Stomach smooth muscle (tissue), 2 donors: ENCODE data around the gene RTN4RL1.

Source experiments
- H3K27ac ChIP-seq: one replicate; pipeline ENCODE4 v1.7.0; 2013; ENCODE audit warnings: mild to moderate bottlenecking, low read length, inconsistent platforms
- H3K27me3 ChIP-seq, 2 donors: one replicate each; pipeline ENCODE4 v1.7.0; 2013; ENCODE audit warnings: low read length in 2 of 2; ENCODE audit not compliant: insufficient read depth in 2 of 2, control insufficient read depth in 1 of 2
- H3K36me3 ChIP-seq, 2 donors: one replicate each; pipeline ENCODE4 v1.7.0; 2013; ENCODE audit warnings: low read length in 2 of 2; ENCODE audit not compliant: control insufficient read depth in 2 of 2, insufficient read depth in 2 of 2
- H3K4me1 ChIP-seq: one replicate; pipeline ENCODE4 v1.7.0; 2013; ENCODE audit warnings: low read length; ENCODE audit not compliant: control insufficient read depth, insufficient read depth
- H3K4me3 ChIP-seq, 2 donors: one replicate each; pipeline ENCODE4 v1.7.0; 2013; ENCODE audit warnings: low read length in 2 of 2
- H3K9ac ChIP-seq, 2 donors: one replicate each; pipeline ENCODE4 v1.7.0; 2013; ENCODE audit warnings: low read length in 2 of 2, mild to moderate bottlenecking in 1 of 2
- H3K9me3 ChIP-seq, 2 donors: one replicate each; pipeline ENCODE4 v1.7.0; 2013; ENCODE audit warnings: low read length in 2 of 2; ENCODE audit not compliant: control insufficient read depth in 2 of 2
- donor health status: healthy.
- donor health status: Pancreatic carcinoma.

The RTN4RL1 gene

GRCh38 chr17:1913702-1914101, 111.4 kb downstream of the RTN4RL1 start:
- peaks cover 34 to 40% of the 10 kb centered on the region in 2 donors for H3K27me3 ChIP-seq
- H3K4me3 ChIP-seq, result no peak overlapping the region
- no peaks in the 10 kb centered on the region for H3K9me3 ChIP-seq
- H3K27ac ChIP-seq, result no peak overlapping the region
- H3K4me1 ChIP-seq, result peaks cover 2% of the 10 kb centered on the region
- H3K9ac ChIP-seq, result no peak overlapping the region
- no peaks in the 10 kb centered on the region for H3K36me3 ChIP-seq

GRCh38 chr17:1912146-1912545, 113.0 kb downstream of the RTN4RL1 start:
- peaks cover 44 to 53% of the 10 kb centered on the region in 2 donors for H3K27me3 ChIP-seq
- no peak overlapping the region for H3K9ac ChIP-seq
- no peaks in the 10 kb centered on the region for H3K9me3 ChIP-seq
- H3K4me3 ChIP-seq, result no peak overlapping the region
- no peaks in the 10 kb centered on the region for H3K36me3 ChIP-seq
- no peak overlapping the region for H3K27ac ChIP-seq
- peaks cover 12% of the 10 kb centered on the region for H3K4me1 ChIP-seq

DNA sequence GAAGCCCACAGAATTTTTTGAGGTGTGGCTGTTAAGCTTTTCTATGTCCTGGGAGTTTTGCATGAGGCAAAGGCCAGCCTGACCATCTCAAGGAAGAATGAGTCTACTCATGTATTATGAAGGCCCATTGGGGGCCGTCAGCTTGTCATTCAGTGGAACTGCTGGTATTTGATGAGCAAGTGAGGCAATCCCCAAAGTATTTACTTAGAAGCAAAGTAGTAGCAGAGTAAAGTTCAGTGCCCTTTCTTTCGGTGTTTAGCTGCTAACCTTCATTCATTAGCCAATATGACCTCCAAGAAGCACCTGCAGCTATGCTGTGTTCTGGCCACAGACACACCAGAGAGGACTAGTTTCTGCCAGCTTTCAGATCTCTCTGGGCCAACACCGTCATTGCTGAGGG, 115.1 kb downstream of the RTN4RL1 start:
- Histone ChIP-seq H3K27ac (no peak overlapping the region), H3K36me3 (no peaks in the 10 kb centered on the region), H3K4me1 (peaks cover 13% of the 10 kb centered on the region), H3K4me3 (no peak overlapping the region), H3K27me3 (peaks cover 54 to 58% of the 10 kb centered on the region in 2 donors), H3K9ac (no peak overlapping the region), H3K9me3 (no peaks in the 10 kb centered on the region)

DNA sequence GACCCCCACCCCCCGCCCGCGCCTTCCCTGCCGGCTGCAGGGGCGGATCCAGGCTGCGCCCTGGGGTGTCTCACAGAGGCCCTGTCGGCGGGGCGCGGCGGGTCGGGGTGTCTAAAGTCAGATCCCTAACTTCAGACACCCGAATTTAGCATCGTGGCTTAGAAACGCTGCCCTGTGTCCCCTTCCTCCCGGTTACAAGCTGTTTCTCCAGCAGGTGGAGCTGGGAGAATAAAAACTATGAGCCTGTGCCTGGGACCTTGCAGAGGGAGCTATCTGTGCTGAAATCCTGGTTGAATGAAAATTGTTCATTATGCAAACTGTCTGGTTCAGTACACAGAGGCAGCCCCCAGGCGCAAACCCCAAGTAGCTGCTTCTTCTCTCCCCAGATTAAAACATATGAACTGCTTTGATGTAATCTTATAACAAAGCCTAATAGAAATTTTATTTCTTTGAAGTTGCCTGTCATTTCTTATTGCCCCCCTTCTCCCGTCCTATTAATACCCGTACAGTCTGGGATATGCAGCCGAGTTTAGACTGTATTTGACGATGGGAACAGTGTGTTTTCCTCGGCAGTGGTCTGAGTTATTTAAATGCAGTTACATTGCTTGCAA, 116.3 kb downstream of the RTN4RL1 start:
- peaks cover 14% of the 10 kb centered on the region for H3K4me1 ChIP-seq
- H3K4me3 ChIP-seq, result peak overlapping the region in 1 of 2 donors; percentile 61
- no peak overlapping the region for H3K9ac ChIP-seq
- no peaks in the 10 kb centered on the region for H3K36me3 ChIP-seq
- no peaks in the 10 kb centered on the region for H3K9me3 ChIP-seq
- peaks cover 54 to 58% of the 10 kb centered on the region in 2 donors for H3K27me3 ChIP-seq
- H3K27ac ChIP-seq, result no peak overlapping the region

DNA sequence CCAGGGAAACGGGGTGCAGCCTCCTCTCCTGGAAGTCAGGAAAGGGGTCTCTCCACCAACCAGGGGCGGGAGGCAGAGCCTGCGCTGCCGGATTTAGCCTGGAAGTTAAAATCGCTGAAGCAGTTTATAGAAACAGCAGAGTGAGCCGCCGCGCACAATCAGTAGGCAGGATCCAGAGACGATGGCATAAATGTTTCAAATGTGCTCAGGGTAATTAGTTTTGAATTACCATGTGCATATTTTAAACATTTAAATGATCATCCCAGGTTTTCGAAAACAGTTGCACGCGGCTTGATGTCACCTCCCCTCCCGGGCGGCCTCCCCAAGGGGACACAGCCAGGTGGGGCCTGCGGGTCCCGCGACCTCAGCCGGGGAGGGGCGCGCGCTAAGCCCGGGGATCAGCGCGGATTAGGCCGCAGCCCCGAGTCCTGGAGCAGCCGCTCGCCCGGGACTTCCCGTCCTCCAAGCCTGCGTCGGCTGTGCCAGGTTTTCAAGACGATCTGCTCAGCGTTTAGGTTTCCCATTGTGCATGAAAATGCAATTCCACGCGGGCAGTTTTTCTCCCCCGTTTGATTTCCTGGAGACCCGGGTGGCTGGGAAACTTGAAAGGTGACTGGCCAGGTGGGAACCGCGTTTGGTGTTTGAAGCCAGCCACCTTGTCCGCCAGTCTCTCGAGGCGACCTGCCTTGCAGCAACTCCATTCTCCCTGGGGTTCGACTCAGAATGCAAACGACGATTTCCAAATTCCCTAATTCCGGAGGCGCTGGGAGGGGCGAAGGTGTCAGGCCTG, 117.0 kb downstream of the RTN4RL1 start:
- H3K27me3 ChIP-seq, result peaks cover 47 to 54% of the 10 kb centered on the region in 2 donors
- peak overlapping the region; percentile 27 to 61 for H3K4me3 ChIP-seq

GRCh38 chr17:1907216-1907631, 117.9 kb downstream of the RTN4RL1 start:
- Histone ChIP-seq H3K27ac (no peak overlapping the region), H3K27me3 (peaks cover 41 to 46% of the 10 kb centered on the region in 2 donors), H3K4me1 (peaks cover 14% of the 10 kb centered on the region)

More for the DNA sequence above, 117.0 kb downstream of the RTN4RL1 start:
- Histone ChIP-seq H3K27ac (no peak overlapping the region), H3K9me3 (no peaks in the 10 kb centered on the region), H3K36me3 (no peaks in the 10 kb centered on the region), H3K9ac (peak overlapping the region in 1 of 2 donors; percentile 24), H3K4me1 (peaks cover 14% of the 10 kb centered on the region)

DNA sequence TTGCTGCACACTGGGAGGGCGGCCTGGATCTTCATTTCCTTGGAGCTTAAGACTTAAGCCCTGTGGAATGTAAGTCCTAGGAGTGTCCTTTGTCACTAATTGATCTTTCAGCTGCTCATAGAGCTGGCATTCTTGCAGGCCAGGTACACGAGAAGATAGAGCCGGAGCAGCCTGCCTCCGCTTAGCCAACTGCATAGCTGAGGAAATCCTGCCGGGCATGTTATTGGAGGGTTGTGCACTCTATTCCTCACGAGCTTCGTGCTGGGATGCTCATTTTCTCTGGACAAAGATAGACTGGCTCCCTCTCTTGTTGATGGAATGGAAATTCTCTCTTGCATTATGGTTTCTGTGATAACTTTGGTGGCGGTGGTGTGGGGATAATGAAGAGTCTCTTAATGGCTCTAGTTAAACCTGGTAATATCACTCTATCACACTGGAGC, 118.5 kb downstream of the RTN4RL1 start:
- H3K9ac ChIP-seq, result no peak overlapping the region
- no peak overlapping the region for H3K27ac ChIP-seq
- no peaks in the 10 kb centered on the region for H3K36me3 ChIP-seq
- peaks cover 37 to 43% of the 10 kb centered on the region in 2 donors for H3K27me3 ChIP-seq
- no peaks in the 10 kb centered on the region for H3K9me3 ChIP-seq
- H3K4me1 ChIP-seq, result peaks cover 14% of the 10 kb centered on the region
- no peak overlapping the region for H3K4me3 ChIP-seq

More at GRCh38 chr17:1907216-1907631, 117.9 kb downstream of the RTN4RL1 start:
- Histone ChIP-seq H3K9me3 (no peaks in the 10 kb centered on the region), H3K9ac (no peak overlapping the region), H3K36me3 (no peaks in the 10 kb centered on the region), H3K4me3 (no peak overlapping the region)

GRCh38 chr17:1905190-1905913, 119.8 kb downstream of the RTN4RL1 start:
- Histone ChIP-seq H3K9ac (no peak overlapping the region), H3K4me3 (no peak overlapping the region), H3K27ac (no peak overlapping the region), H3K4me1 (peaks cover 14% of the 10 kb centered on the region), H3K27me3 (peaks cover 34 to 43% of the 10 kb centered on the region in 2 donors), H3K9me3 (no peaks in the 10 kb centered on the region), H3K36me3 (no peaks in the 10 kb centered on the region)

DNA sequence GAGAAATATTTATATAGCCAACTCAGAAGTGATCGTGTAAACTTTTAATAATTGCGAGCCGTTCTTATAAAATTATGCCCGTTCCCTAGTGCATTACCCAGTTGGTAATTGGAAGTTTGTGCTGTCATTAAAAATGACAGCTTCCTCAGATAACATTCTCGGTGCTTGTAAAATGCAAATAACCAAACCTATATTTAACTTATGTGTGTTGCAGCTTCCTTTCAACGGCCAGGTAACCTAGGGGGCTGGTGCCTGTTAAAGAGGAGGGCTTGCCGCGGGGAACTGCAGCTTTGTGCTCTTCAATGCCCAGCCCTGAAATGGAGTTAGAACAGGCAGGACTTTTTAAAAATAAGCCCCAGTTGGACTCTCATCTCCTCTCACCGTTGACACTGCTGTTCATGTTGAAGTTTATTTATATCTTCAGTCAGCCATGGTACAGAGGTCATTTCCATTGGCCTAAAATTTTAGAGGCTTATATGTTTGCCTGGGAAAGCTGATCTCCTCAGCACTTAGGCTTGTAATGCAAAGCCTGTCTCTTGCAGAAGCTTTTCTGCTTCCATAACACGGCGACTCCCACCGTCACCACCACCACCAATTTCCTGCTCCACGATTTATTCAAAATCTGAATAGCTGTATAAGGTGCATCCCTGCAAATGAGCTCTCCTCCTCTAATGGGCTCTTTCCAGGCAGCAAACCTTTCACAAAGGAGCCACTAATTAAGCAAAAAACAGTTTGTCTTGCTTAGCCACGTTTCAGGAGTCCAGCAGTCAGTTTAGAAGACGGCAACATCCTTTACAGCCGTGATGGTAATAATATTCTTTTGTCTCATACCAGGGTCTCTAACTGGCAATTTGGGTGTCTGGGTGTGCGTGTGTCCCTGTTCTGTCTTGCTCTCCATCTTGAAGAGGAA, 120.6 kb downstream of the RTN4RL1 start:
- H3K4me3 ChIP-seq, result no peak overlapping the region

More for the DNA sequence above, 120.6 kb downstream of the RTN4RL1 start:
- Histone ChIP-seq H3K4me1 (peaks cover 14% of the 10 kb centered on the region), H3K9me3 (no peaks in the 10 kb centered on the region), H3K36me3 (no peaks in the 10 kb centered on the region), H3K9ac (no peak overlapping the region), H3K27me3 (peaks cover 29 to 35% of the 10 kb centered on the region in 2 donors), H3K27ac (no peak overlapping the region)
